ENCODE measurements around the gene SYNPO. TPM values are rescaled to one million over a fixed set of nuclear protein-coding genes. Genes with fewer than 3 reads are reported as not detected.

Gene SYNPO
- total RNA-seq, 2 donors from 2014 or later: 4.2 to 4.5 TPM

DNA sequence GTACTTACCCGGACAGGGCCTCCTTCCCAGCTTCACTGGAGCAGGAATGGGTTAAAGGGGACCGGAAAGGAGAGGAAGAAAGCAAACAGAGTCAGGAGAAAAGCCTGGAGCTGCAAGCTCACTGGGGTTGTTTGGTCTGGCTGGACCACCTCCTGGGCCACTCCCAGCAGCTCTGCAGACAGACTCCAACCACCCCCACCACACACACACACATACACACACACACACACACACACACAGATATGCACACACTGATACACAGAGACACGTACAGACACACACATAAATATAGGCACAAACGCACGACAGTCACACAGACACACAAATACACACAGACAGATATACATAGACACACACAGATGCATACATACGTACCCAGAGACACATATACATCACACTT lies 34.9 kb upstream of the SYNPO start:
- H3K4me3 ChIP-seq (ENCODE audit: low read length): no peak overlapping the region
- H3K9me3 ChIP-seq (ENCODE audit: control insufficient read depth, low read length): no peaks in the 10 kb centered on the region
- H3K27ac ChIP-seq (ENCODE audit: low read depth, low read length): no peak overlapping the region
- H3K9me3 Mint-ChIP-seq: no peaks in the 10 kb centered on the region
- no peak for DNase-seq
- peaks cover 6% of the 10 kb centered on the region for H3K4me1 ChIP-seq (ENCODE audit: control insufficient read depth, insufficient read depth, low read length)
- TF ChIP-seq CTCF (conservative IDR thresholded peaks at IDR 0.05): no peak
- H3K4me1 Mint-ChIP-seq: peaks cover 37% of the 10 kb centered on the region
- H3K27ac Mint-ChIP-seq: peak overlapping the region; percentile 10
- H3K27me3 Mint-ChIP-seq (ENCODE audit: insufficient read depth): no peaks in the 10 kb centered on the region
- no peak overlapping the region for H3K4me3 Mint-ChIP-seq
- H3K36me3 Mint-ChIP-seq (ENCODE audit: low read depth): no peaks in the 10 kb centered on the region
- H3K9ac ChIP-seq (ENCODE audit: extremely low read depth, low read length, poor library complexity, severe bottlenecking): no peak overlapping the region
- 69 to 94% methylated on average over 3 to 6 of the region's 6 CpGs for WGBS, 2 experiments (ENCODE audit: insufficient coverage in 1 of 2, insufficient read length in 1 of 2)
- H3K27me3 ChIP-seq (ENCODE audit: control insufficient read depth, insufficient read depth, low read length, poor library complexity, severe bottlenecking): no peaks in the 10 kb centered on the region
- H3K36me3 ChIP-seq (ENCODE audit: control insufficient read depth, insufficient read depth, low read length): no peaks in the 10 kb centered on the region

- Histone ChIP-seq H3K36me3 (ENCODE audit: control insufficient read depth, insufficient read depth, low read length) (no peaks in the 10 kb centered on the region), H3K4me3 (ENCODE audit: low read length) (no peak overlapping the region), H3K9me3 (ENCODE audit: control insufficient read depth, low read length) (no peaks in the 10 kb centered on the region), H3K9ac (ENCODE audit: extremely low read depth, low read length, poor library complexity, severe bottlenecking) (no peak overlapping the region), H3K4me1 (ENCODE audit: control insufficient read depth, insufficient read depth, low read length) (peaks cover 6% of the 10 kb centered on the region), H3K27ac (ENCODE audit: low read depth, low read length) (no peak overlapping the region), H3K27me3 (ENCODE audit: control insufficient read depth, insufficient read depth, low read length, poor library complexity, severe bottlenecking) (no peaks in the 10 kb centered on the region)
- Mint-ChIP-seq H3K4me3 (no peak overlapping the region), H3K9me3 (no peaks in the 10 kb centered on the region), H3K27ac (no peak overlapping the region), H3K4me1 (peaks cover 41% of the 10 kb centered on the region), H3K36me3 (ENCODE audit: low read depth) (no peaks in the 10 kb centered on the region), H3K27me3 (ENCODE audit: insufficient read depth) (peaks cover 2% of the 10 kb centered on the region)
- DNase-seq: no peak
- 85 to 100% methylated on average over 5 to 9 of the region's 9 CpGs for WGBS, 2 experiments (ENCODE audit: insufficient coverage in 1 of 2, insufficient read length in 1 of 2)
- TF ChIP-seq CTCF (conservative IDR thresholded peaks at IDR 0.05): no peak
Observed at GRCh38 chr5:150606476-150606875, 34.0 kb upstream of the SYNPO start.

- H3K27ac Mint-ChIP-seq: no peak overlapping the region
- no peak overlapping the region for H3K4me3 ChIP-seq (ENCODE audit: low read length)
- DNase-seq: no peak
- peaks cover 4% of the 10 kb centered on the region for H3K27me3 Mint-ChIP-seq (ENCODE audit: insufficient read depth)
- H3K27ac ChIP-seq (ENCODE audit: low read depth, low read length): no peak overlapping the region
- no peak overlapping the region for H3K9ac ChIP-seq (ENCODE audit: extremely low read depth, low read length, poor library complexity, severe bottlenecking)
- TF ChIP-seq CTCF (conservative IDR thresholded peaks at IDR 0.05): no peak
- H3K36me3 Mint-ChIP-seq (ENCODE audit: low read depth): no peaks in the 10 kb centered on the region
- 90 to 91% methylated on average over 6 of the region's 6 CpGs for WGBS, 2 experiments (ENCODE audit: insufficient coverage in 1 of 2, insufficient read length in 1 of 2)
- H3K4me1 ChIP-seq (ENCODE audit: control insufficient read depth, insufficient read depth, low read length): peaks cover 6% of the 10 kb centered on the region
- H3K4me3 Mint-ChIP-seq: no peak overlapping the region
- H3K36me3 ChIP-seq (ENCODE audit: control insufficient read depth, insufficient read depth, low read length): no peaks in the 10 kb centered on the region
- no peaks in the 10 kb centered on the region for H3K9me3 ChIP-seq (ENCODE audit: control insufficient read depth, low read length)
- H3K27me3 ChIP-seq (ENCODE audit: control insufficient read depth, insufficient read depth, low read length, poor library complexity, severe bottlenecking): no peaks in the 10 kb centered on the region
- H3K9me3 Mint-ChIP-seq: no peaks in the 10 kb centered on the region
- H3K4me1 Mint-ChIP-seq: peaks cover 43% of the 10 kb centered on the region
Observed at GRCh38 chr5:150607105-150607504, 33.4 kb upstream of the SYNPO start.
